Panc1 (cell line): ENCODE data around the gene ADGRG2. TPM values are rescaled to one million over a fixed set of nuclear protein-coding genes. Genes with fewer than 3 reads are reported as not detected.

Source experiments
- ATAC-seq: fragments of 200-7000 bp; cut with Tn5 transposase; 2 replicates; pipeline ENCODE4 v1.9.1; 2020; ENCODE audit warnings: mild to moderate bottlenecking, moderate library complexity
- BruUV-seq: library from RNA; stranded (reverse); fragments of 400-500 nt; replicated peaks from 2 replicates; lab custom pipeline; 2021; lab: Mats Ljungman, UMichigan
- CTCF ChIA-PET: fragments of 300-600 bp; sonication (Branson Sonifier 250); formaldehyde crosslinking; loops from one replicate; lab custom pipeline; 2022; ENCODE audit warnings: antibody characterized with exemption; lab: Charles Lee
- POLR2A ChIA-PET: fragments of 300-600 bp; sonication (Branson Sonifier 250); formaldehyde crosslinking; loops from one replicate; lab custom pipeline; 2022; ENCODE audit warnings: antibody characterized with exemption; lab: Charles Lee
- DNase-seq: peaks from one replicate; pipeline ENCODE4 v3.0.0-alpha.2; 2010; ENCODE audit warnings: low read depth, low spot score
- H3K27ac ChIP-seq: 2 replicates; pipeline ENCODE4 v1.5.1; 2011; ENCODE audit warnings: mild to moderate bottlenecking, low read length, inconsistent platforms
- H3K27me3 ChIP-seq: fragments of 200-500 bp; sonication (Bioruptor generic); 2 replicates; pipeline ENCODE4 v1.6.0; 2014; ENCODE audit warnings: low read length, inconsistent platforms; ENCODE audit not compliant: control insufficient read depth, insufficient read depth
- H3K36me3 ChIP-seq: fragments of 200-500 bp; sonication (Bioruptor generic); 2 replicates; pipeline ENCODE4 v1.5.1; 2014; ENCODE audit warnings: inconsistent platforms, mild to moderate bottlenecking, low read length, moderate library complexity; ENCODE audit not compliant: control insufficient read depth, insufficient read depth
- H3K4me1 ChIP-seq: 2 replicates; pipeline ENCODE4 v1.5.1; 2011; ENCODE audit warnings: inconsistent platforms, mild to moderate bottlenecking, low read length, moderate library complexity; ENCODE audit not compliant: control insufficient read depth, insufficient read depth
- H3K4me3 ChIP-seq, 2 experiments: 2 replicates each; pipeline ENCODE4 v1.5.1; 2011 to 2012; ENCODE audit warnings: low read depth in 2 of 2, low read length in 2 of 2, mild to moderate bottlenecking in 2 of 2, inconsistent platforms in 1 of 2, moderate library complexity in 1 of 2
- H3K9me3 ChIP-seq: fragments of 200-500 bp; sonication (Bioruptor generic); 2 replicates; pipeline ENCODE4 v1.5.1; 2014; ENCODE audit warnings: low read depth, mild to moderate bottlenecking, inconsistent platforms, low read length, moderate library complexity; ENCODE audit not compliant: control insufficient read depth, insufficient read depth
- CTCF ChIP-seq: fragments of 450-650 bp; IDR thresholded peaks from 2 replicates; pipeline ENCODE4 v1.5.1; 2017; ENCODE audit warnings: mild to moderate bottlenecking
- POLR2AphosphoS5 ChIP-seq: IDR thresholded peaks from 2 replicates; pipeline ENCODE4 v1.6.1; 2012; ENCODE audit warnings: mild to moderate bottlenecking, low read depth, low read length, moderate library complexity
- SIN3A ChIP-seq: IDR thresholded peaks from 2 replicates; pipeline ENCODE4 v1.6.1; 2012; ENCODE audit warnings: low read depth, mild to moderate bottlenecking, low read length, moderate library complexity, borderline replicate concordance; ENCODE audit not compliant: insufficient read depth
- TCF7L2 ChIP-seq: IDR thresholded peaks from 2 replicates; pipeline ENCODE4 v1.6.1; 2011; ENCODE audit warnings: mild to moderate bottlenecking, low read depth, low read length, inconsistent platforms
- in situ Hi-C: cut with HindIII; loops from 2 replicates; pipeline ENCODE4 v1.10.0; 2016; ENCODE audit warnings: low sequenced_read_pairs, low pct_unique_long_range_greater_than_20kb
- intact Hi-C: fragments of 100-400 bp; cut with micrococcal nuclease; formaldehyde crosslinking; loops from one replicate; pipeline ENCODE4 v1.10.0; 2022; ENCODE audit not compliant: unreplicated experiment
- total RNA-seq: library from RNA; stranded (reverse); gene quantifications from one replicate; pipeline ENCODE4 v1.2.1, GENCODE V29; 2021; ENCODE audit not compliant: unreplicated experiment
- TF ChIP-seq, protein P1 (sequence below), 2 experiments: IDR thresholded peaks; 2 replicates each; pipeline ENCODE4 v1.6.1; 2011 to 2012; ENCODE audit warnings: low read depth in 2 of 2, control low read depth in 1 of 2, low read length in 1 of 2, mild to moderate bottlenecking in 1 of 2, moderate library complexity in 1 of 2; ENCODE audit not compliant: insufficient read depth in 1 of 2

Gene ADGRG2
- total RNA-seq, 1 experiment from 2014 or later, result 2.0 TPM

DNA sequence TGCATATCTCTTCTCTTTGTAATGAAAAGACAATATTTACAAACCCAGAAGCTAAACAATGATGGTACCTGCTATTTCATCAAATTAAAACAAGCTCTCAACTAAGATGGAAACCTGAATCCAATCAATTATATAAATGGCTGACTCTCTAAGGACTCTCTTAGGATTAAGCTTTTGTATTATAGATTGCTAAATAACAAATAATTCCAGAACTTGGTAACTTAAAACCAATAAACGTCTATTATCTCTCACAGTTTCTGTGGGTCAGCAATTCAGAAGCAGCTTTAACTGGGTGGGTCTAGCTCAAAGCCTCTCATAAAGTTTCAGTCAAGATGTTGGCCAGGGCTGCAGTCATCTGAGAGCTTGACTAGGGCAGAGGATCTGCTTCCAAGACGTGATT lies 150.8 kb downstream of the ADGRG2 start:
- intact Hi-C loops (no loop called here), in situ Hi-C loops (no loop called here)
- ChIA-PET POLR2A (no interaction called here), CTCF (no interaction called here)
- no peaks in the 10 kb centered on the region for H3K27me3 ChIP-seq
- H3K36me3 ChIP-seq, result no peaks in the 10 kb centered on the region
- H3K9me3 ChIP-seq, result no peaks in the 10 kb centered on the region
- DNase-seq (no peak), ATAC-seq (no peak)
- no peaks in the 10 kb centered on the region for H3K4me1 ChIP-seq
- H3K4me3 ChIP-seq, result no peak overlapping the region
- no TSS peak for BruUV-seq
- no peak overlapping the region for H3K27ac ChIP-seq
- TF ChIP-seq SIN3A (no peak), TCF7L2 (no peak), POLR2AphosphoS5 (no peak), CTCF (no peak)
- TF ChIP-seq, protein P1, sequence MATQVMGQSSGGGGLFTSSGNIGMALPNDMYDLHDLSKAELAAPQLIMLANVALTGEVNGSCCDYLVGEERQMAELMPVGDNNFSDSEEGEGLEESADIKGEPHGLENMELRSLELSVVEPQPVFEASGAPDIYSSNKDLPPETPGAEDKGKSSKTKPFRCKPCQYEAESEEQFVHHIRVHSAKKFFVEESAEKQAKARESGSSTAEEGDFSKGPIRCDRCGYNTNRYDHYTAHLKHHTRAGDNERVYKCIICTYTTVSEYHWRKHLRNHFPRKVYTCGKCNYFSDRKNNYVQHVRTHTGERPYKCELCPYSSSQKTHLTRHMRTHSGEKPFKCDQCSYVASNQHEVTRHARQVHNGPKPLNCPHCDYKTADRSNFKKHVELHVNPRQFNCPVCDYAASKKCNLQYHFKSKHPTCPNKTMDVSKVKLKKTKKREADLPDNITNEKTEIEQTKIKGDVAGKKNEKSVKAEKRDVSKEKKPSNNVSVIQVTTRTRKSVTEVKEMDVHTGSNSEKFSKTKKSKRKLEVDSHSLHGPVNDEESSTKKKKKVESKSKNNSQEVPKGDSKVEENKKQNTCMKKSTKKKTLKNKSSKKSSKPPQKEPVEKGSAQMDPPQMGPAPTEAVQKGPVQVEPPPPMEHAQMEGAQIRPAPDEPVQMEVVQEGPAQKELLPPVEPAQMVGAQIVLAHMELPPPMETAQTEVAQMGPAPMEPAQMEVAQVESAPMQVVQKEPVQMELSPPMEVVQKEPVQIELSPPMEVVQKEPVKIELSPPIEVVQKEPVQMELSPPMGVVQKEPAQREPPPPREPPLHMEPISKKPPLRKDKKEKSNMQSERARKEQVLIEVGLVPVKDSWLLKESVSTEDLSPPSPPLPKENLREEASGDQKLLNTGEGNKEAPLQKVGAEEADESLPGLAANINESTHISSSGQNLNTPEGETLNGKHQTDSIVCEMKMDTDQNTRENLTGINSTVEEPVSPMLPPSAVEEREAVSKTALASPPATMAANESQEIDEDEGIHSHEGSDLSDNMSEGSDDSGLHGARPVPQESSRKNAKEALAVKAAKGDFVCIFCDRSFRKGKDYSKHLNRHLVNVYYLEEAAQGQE (IDR thresholded peaks at IDR 0.05; ENCODE audit: insufficient read depth in 1 of 2, low read depth in 2 of 2, low read length in 1 of 2), result no peak

DNA sequence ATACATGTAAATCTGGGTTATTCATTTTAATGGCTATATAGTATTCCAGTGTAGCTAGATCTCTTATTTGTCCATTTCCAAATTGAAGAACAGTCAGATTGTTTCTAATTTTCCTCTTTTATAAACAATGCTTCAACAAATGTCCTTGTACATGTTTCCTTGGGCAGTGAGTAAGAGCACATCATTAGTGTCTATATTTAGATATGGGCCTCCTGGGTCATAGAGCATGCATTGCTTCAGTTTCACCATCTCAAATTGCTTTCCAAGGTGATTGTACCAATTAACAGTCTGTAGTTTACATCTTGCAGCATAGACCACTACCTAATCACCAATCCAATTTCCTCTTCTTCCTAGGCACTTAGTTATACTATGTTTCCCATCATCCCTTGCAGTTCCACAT lies 151.8 kb downstream of the ADGRG2 start:
- POLR2A ChIA-PET, result no interaction called here
- in situ Hi-C loops (no loop called here), intact Hi-C loops (no loop called here)
- Histone ChIP-seq H3K4me1 (no peaks in the 10 kb centered on the region), H3K9me3 (no peaks in the 10 kb centered on the region), H3K27ac (no peak overlapping the region), H3K36me3 (no peaks in the 10 kb centered on the region), H3K4me3 (no peak overlapping the region), H3K27me3 (no peaks in the 10 kb centered on the region)
- DNase-seq, result no peak
- TF ChIP-seq, protein P1 (IDR thresholded peaks at IDR 0.05; ENCODE audit: insufficient read depth in 1 of 2, low read depth in 2 of 2, low read length in 1 of 2), result no peak
- no peak for TF ChIP-seq TCF7L2
- no peak for TF ChIP-seq SIN3A
- no peak for TF ChIP-seq CTCF
- no peak for TF ChIP-seq POLR2AphosphoS5
- CTCF ChIA-PET, result no interaction called here
- no TSS peak for BruUV-seq
- no peak for ATAC-seq
